HG02884 (cell line): ENCODE measurements around the gene RORB.

Experiments used
- ATAC-seq: cut with Tn5 transposase; IDR thresholded peaks from one replicate; pipeline ENCODE4 v1.9.1; 2021; ENCODE audit warnings: mild to moderate bottlenecking, moderate library complexity; ENCODE audit not compliant: unreplicated experiment

The RORB gene

DNA sequence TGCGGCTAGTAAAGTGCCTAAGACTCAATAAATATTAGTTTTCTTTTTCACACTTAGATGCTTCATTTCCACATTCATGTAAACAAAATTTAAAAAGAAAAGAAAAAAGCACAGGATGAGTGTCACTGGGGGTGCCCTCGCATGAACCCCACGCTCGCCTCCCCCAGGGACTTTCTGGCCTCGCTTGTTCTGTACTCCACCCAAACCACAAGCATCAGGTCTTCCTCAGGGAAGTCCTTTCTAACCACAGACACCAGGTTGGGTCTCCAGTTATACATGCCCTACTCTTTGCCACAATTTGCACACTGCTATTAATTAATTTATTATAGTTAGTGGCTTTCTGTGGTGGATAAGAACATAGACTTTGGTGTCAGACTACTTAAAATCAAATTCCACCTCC, 92.4 kb downstream of the RORB start:
- peak; percentile 81 for ATAC-seq

DNA sequence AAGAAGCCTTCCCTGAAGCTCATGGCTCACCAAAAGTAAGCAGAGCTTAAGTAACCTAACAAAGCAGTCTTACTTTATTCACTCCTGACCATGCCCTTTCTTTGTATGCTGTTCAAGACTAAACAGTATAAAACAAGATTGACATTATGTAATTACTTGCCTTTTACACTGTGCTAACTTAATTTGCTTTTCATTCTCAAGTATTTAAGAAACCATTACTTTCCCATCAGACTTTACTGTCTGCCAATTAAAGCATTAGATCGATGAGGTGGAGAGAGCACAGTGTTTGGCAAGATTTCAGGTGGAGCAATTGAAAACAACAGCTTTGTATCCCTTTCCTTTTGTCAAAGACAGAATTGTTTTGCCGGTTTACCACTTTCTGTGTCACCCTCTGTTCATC, 98.2 kb downstream of the RORB start:
- ATAC-seq, result no peak

GRCh38 chr9:74598874-74599273, 101.7 kb downstream of the RORB start:
- ATAC-seq, result no peak

DNA sequence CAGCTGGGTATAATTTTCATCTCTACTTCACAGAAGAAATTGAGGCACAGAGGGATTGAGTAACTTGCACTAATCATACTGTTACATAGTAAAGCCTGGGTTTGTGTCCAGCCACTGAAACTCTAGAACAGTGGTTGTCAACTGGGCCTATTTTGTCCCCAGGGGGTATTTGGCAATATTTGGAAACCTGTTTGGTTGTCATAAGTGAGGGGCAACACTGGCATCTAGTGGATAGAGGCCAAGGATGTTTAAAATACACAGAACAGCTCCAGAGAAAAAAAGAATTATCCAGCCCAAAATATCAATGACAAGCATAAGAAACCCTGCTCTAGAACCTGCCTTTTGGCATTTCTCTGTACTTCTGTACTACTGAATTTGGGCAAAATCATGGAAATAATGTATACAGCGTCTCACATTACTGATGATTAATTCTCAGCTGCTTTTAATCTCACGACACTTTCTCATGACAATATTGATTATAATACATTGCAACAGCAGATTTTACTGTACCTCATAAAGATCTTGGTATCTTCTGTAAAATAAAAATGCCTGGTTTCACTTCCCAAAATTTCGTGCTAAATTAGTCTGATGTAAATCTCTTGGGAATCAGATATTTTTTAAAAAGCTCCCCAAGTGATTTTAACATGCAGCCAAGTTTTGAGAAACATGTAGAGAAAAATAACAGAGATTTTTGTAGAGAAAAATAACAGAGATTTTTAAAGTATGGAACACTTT, 112.7 kb downstream of the RORB start:
- ATAC-seq, result no peak

DNA sequence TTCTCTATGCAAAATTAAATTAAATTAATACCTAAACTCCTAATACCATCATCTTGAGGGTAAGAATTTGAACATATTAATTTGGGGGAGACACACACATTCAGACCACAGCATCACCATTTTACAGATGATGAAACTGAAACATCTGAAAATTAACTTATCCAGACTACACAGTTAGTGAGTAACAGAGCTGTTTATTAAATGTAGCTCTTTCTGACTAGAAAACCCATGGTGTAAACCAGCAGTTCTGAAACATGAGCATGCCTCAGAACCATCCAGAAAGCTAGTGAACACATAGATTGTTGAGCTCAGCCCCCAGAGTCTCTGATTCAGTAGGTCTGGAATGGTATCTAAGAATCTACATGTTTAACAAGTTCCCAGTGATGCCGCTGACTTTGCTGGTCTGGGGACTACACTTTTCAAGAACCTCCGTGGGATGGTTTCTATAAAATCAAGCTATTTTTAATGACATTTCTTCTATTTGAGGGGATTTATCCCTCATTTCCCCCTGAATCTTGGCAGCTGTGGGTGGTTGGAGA, 113.5 kb downstream of the RORB start:
- no peak for ATAC-seq

DNA sequence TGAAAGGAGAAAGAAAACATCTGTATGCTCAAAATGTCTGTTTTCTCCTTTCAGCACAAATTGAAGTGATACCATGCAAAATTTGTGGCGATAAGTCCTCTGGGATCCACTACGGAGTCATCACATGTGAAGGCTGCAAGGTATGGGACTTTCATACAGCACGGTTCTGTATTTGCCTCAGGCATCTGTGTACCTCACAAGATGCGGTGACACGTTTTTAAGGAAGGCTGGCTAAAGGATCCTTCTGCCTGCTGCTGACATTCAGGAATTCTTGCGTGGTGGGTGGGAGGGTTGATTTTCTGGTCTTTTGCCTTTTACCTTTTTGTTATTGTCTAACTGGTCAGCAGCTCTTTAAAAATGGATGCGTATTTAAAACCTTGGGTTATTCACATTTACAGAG, 133.1 kb downstream of the RORB start:
- ATAC-seq, result no peak

- ATAC-seq, result no peak
Observed at GRCh38 chr9:74639112-74639511, 142.0 kb downstream of the RORB start.

GRCh38 chr9:74642376-74642775, 145.2 kb downstream of the RORB start:
- ATAC-seq, result no peak

DNA sequence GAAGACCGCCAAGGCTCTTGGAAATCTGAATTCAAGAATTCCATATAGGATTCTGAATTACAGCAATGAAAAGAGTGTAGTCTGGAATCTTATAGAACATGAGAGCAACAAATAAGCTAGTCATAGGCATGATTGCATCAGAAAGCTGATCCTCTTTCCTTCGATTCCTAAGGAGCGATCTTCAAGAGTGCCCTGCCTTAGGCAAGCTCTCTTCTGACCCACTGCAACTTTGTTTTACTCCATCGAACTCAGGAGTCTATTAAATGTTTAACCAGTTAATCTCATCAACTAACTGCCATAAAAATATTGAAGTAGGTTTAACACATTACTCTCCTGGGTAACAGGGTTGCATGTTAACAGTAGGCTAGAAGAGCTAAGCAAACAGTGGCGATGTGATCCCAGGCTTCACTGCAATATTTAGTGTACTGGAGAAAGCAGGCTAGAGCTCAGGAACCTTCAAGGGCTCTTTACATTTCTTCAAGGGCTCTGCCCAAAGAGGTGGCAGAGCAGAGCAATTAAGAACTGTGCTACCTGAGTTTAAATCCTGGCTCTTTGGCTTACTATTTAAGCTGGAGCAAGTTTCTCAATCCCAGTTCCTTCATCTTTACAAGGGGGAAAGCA, 146.3 kb downstream of the RORB start:
- no peak for ATAC-seq

- ATAC-seq, result no peak
Observed at GRCh38 chr9:74644023-74644422, 146.9 kb downstream of the RORB start.

DNA sequence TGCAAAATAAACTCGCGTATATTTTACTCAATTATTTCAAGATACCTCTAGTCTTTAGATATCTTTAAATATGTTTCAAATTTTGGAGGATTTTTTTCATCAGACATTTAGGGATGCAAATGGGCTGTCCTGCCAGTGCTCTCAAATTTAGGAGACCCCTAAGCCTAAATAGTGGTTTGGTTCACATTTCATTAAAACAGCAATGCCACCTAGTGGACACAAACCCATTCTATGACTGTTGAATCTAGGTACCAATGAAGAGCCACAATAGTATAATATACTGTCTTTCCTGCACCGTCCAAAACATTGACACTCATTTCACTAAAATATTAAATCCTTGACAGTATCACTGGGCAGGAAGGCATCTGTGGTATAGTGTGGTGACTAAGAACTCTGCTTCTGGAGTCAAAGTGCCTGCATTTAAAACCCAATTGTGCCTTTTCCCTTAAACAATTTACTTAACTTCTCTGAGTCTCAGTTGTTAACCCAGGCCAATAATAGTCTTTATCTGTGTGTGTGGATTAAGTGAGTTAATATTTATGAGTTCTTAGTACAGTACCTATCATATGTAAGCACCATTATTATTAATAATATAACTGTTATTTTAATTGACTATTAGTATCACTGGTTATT, 148.0 kb downstream of the RORB start:
- ATAC-seq, result no peak

DNA sequence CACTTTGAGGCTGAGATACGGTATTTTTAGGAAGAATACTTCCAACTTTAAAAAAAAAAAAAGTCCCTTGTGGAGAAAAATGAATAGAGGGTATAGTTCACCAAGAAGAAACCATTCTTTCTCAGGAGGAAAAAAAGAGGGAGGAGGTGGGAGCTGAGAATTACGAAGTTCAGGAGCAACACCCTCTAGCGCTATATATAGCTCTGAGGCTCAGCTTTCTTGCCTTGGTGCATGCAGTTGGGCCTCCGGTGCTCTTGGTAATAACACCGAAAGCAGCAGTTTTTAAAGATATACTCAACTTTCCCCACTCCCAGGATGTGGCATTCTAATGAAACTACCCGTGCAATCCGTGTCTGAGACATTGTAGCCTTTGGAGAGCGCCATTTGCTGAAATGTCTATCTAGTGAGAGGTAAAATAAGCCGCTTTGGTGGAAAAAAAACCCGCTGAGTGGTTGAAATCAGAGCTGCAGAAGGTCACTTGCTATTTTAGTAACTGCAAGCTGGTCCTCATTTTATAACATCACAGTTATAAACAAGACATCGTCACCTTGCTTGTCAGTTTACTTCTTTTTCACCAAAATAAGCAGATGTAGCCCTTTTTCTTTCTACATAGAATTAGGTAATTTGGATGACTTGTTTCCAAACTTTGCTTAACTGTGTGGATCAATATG, 156.4 kb downstream of the RORB start:
- ATAC-seq, result no peak

GRCh38 chr9:74662674-74663073, 165.5 kb downstream of the RORB start:
- ATAC-seq, result no peak

- no peak for ATAC-seq
Observed at GRCh38 chr9:74663439-74663838, 166.3 kb downstream of the RORB start.

DNA sequence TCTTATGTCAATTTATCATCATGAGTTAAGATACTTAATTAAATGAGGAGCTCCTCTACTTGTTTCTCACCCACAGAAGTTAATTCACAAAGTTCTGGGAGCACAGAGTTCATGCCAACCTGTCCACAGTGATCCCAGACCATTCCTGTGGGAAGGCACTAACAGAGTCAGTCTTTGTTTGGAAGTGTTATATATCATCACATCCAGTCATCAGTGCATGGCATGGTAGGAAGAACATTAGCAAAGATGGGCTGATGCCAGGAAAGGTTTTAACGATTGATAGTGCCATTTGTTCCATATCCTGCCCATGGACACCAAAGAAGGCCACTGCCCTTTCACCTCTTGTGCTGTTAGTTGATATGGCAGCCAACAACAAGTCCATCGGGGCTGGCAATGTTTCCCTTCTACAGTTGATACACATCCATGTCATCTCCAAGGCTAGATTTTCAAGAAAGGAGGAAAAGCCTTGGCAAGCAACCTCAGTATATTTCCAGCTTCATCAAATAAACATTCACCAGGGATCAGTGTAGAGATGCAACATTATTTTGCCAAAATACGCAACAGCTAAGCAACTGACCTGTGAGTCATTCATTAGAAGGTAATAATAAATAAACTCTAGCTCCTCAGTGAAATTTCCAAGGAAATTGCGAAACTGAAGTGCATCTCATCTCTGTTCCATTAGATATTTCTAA, 169.6 kb downstream of the RORB start:
- ATAC-seq, result no peak

- no peak for ATAC-seq
Observed at GRCh38 chr9:74672237-74672636, 175.1 kb downstream of the RORB start.

GRCh38 chr9:74674077-74674476, 176.9 kb downstream of the RORB start:
- ATAC-seq, result no peak

GRCh38 chr9:74681906-74682305, 184.8 kb downstream of the RORB start:
- ATAC-seq, result no peak

DNA sequence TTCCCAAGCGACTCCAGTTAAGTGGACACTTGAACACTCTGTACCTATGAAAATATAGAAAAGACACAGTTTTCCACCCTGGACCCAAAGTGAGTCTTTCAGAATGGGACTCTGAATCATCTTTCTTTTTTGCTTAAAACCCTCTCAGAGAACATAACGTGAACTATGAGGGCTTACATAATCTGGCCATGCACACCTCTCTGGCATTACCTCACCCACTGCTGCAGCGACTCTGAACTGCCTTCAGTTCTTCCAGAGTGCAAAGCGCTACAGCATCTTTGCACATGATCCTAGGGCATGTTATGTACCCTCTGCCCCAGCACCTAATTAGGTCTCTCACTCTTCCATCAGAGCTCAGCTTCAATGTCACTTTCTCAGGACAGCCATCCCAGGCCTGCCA, 186.2 kb downstream of the RORB start:
- no peak for ATAC-seq

GRCh38 chr9:74691058-74691457, 193.9 kb downstream of the RORB start:
- ATAC-seq, result no peak

DNA sequence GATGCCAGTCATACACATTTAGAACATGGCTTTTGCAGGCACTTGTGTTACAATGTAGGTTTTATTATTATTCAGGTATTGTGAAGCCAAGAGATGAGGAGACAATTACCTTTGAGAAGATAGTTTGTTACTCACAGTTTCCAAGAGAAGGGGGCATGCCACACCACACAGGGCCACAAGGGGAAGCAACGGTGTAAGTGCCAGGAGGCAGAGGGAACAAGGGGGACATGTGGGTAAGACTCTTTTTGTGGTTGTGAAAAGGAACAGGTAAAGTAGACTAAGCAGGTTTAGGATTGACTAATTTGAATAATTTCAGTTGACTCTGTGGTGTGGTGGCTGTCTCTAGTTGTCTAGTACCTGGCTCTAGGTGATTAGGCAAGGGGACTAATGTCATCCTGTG, 199.4 kb downstream of the RORB start:
- ATAC-seq, result no peak
